OCI-LY1 (cell line): ENCODE results near the gene ASPA.
"Not testable (repeated sequence)": the region's sequence is repeated elsewhere in the genome, so short reads cannot be mapped to it uniquely, and the experiment has no call there.

Experiments used
- H2AFZ ChIP-seq: fragments of 200-600 bp; sonication (generic), shearing (Covaris generic); 2 replicates; pipeline ENCODE4 v1.6.0; 2014; ENCODE audit warnings: antibody characterized with exemption, mild to moderate bottlenecking, low read length
- H3F3A ChIP-seq: fragments of 200-600 bp; sonication (generic), shearing (Covaris generic); 2 replicates; pipeline ENCODE4 v1.6.0; 2014; ENCODE audit warnings: mild to moderate bottlenecking, antibody characterized with exemption, low read length, moderate library complexity; ENCODE audit not compliant: insufficient read depth
- H3K27ac ChIP-seq: fragments of 200-600 bp; sonication (generic); 2 replicates; pipeline ENCODE4 v1.5.1; 2014; ENCODE audit warnings: low read length, mixed run types, mild to moderate bottlenecking, low read depth; ENCODE audit not compliant: poor library complexity, severe bottlenecking
- H3K27me3 ChIP-seq: fragments of 200-600 bp; sonication (generic); 2 replicates; pipeline ENCODE4 v1.6.0; 2014; ENCODE audit warnings: antibody characterized with exemption, mild to moderate bottlenecking, low read length, moderate library complexity; ENCODE audit not compliant: insufficient read depth
- H3K36me3 ChIP-seq: fragments of 200-600 bp; sonication (generic); 2 replicates; pipeline ENCODE4 v1.6.1; 2014; ENCODE audit warnings: mild to moderate bottlenecking, antibody characterized with exemption, low read length, moderate library complexity, mixed read lengths; ENCODE audit not compliant: insufficient read depth
- H3K4me1 ChIP-seq: fragments of 200-600 bp; sonication (generic); 2 replicates; pipeline ENCODE4 v1.5.1; 2014; ENCODE audit warnings: mild to moderate bottlenecking, low read length, moderate library complexity; ENCODE audit not compliant: insufficient read depth, severe bottlenecking
- H3K4me2 ChIP-seq: fragments of 200-600 bp; sonication (generic), shearing (Covaris generic); 2 replicates; pipeline ENCODE4 v1.6.1; 2014; ENCODE audit warnings: low read length
- H3K4me3 ChIP-seq: fragments of 200-600 bp; sonication (generic); 2 replicates; pipeline ENCODE4 v1.5.1; 2014; ENCODE audit warnings: low read length, low read depth, mild to moderate bottlenecking, mixed read lengths; ENCODE audit not compliant: poor library complexity, severe bottlenecking
- H3K79me2 ChIP-seq: fragments of 200-600 bp; shearing (Covaris generic); 2 replicates; pipeline ENCODE4 v1.6.1; 2016; ENCODE audit warnings: mixed run types, low read length, mixed read lengths; ENCODE audit not compliant: insufficient read depth
- H3K9ac ChIP-seq: fragments of 200-600 bp; sonication (generic), shearing (Covaris generic); 2 replicates; pipeline ENCODE4 v1.6.1; 2014; ENCODE audit warnings: mild to moderate bottlenecking, low read length, mixed read lengths
- H3K9me2 ChIP-seq: fragments of 200-600 bp; sonication (generic), shearing (Covaris generic); 2 replicates; pipeline ENCODE4 v1.6.1; 2014; ENCODE audit warnings: low read depth, mild to moderate bottlenecking, low read length, mixed read lengths
- H3K9me3 ChIP-seq: fragments of 200-600 bp; shearing (Covaris generic); 2 replicates; pipeline ENCODE4 v1.6.1; 2014; ENCODE audit warnings: low read length, mixed read lengths
- H4K20me1 ChIP-seq: fragments of 200-600 bp; sonication (generic), shearing (Covaris generic); 2 replicates; pipeline ENCODE4 v1.6.0; 2016; ENCODE audit warnings: mild to moderate bottlenecking, low read length; ENCODE audit not compliant: insufficient read depth
- CTCF ChIP-seq: fragments of 200-600 bp; sonication (generic), shearing (Covaris generic); IDR thresholded peaks from 2 replicates; pipeline ENCODE4 v1.5.1; 2017; ENCODE audit warnings: mild to moderate bottlenecking, antibody characterized with exemption, low read length, moderate library complexity, mixed read lengths
- EZH2 ChIP-seq: fragments of 200-600 bp; sonication (generic), shearing (Covaris generic); IDR thresholded peaks from 2 replicates; pipeline ENCODE4 v1.8.0; 2017; ENCODE audit warnings: borderline replicate concordance, mixed run types, mild to moderate bottlenecking, antibody characterized with exemption, low read length, moderate library complexity, mixed read lengths

The ASPA gene

GRCh38 chr17:3512505-3513171 lies 36.8 kb downstream of the ASPA start:
- no peak for TF ChIP-seq CTCF
- TF ChIP-seq EZH2: no peak
- H3K27me3 ChIP-seq: no peaks in the 10 kb centered on the region; the same call in 1 of the 2 replicates
- H3K27ac ChIP-seq: no peak overlapping the region
- H3K9ac ChIP-seq: no peak overlapping the region
- H3K9me3 ChIP-seq: no peaks in the 10 kb centered on the region
- H2AFZ ChIP-seq: no peak overlapping the region
- H3F3A ChIP-seq: no peaks in the 10 kb centered on the region
- no peaks in the 10 kb centered on the region for H3K4me1 ChIP-seq
- H4K20me1 ChIP-seq: no peaks in the 10 kb centered on the region
- H3K9me2 ChIP-seq: no peaks in the 10 kb centered on the region
- no peaks in the 10 kb centered on the region for H3K79me2 ChIP-seq
- H3K4me3 ChIP-seq: no peak overlapping the region
- no peak overlapping the region for H3K4me2 ChIP-seq
- no peaks in the 10 kb centered on the region for H3K36me3 ChIP-seq

- H3K9ac ChIP-seq: no peak overlapping the region
These were observed 37.7 kb downstream of the ASPA start for GRCh38 chr17:3513305-3514035.

GRCh38 chr17:3514167-3514566 lies 38.4 kb downstream of the ASPA start:
- H3K27me3 ChIP-seq, H4K20me1 ChIP-seq, H3K4me1 ChIP-seq, H3K9me2 ChIP-seq, H3K9me3 ChIP-seq, H2AFZ ChIP-seq, H3K27ac ChIP-seq, H3K4me3 ChIP-seq, H3K4me2 ChIP-seq, H3K36me3 ChIP-seq, H3F3A ChIP-seq, H3K9ac ChIP-seq, H3K79me2 ChIP-seq: not testable (repeated sequence)

More at GRCh38 chr17:3513305-3514035, 37.7 kb downstream of the ASPA start:
- Histone ChIP-seq H4K20me1 (no peaks in the 10 kb centered on the region), H2AFZ (no peak overlapping the region), H3K9me3 (no peaks in the 10 kb centered on the region), H3K9me2 (no peaks in the 10 kb centered on the region), H3F3A (no peaks in the 10 kb centered on the region), H3K36me3 (no peaks in the 10 kb centered on the region), H3K27ac (no peak overlapping the region), H3K27me3 (no peaks in the 10 kb centered on the region), H3K4me3 (no peak overlapping the region), H3K4me1 (no peaks in the 10 kb centered on the region), H3K4me2 (no peak overlapping the region), H3K79me2 (no peaks in the 10 kb centered on the region)
- TF ChIP-seq EZH2 (no peak), CTCF (no peak)
